Activated CD4-positive, alpha-beta T cell treated with anti-CD3 and anti-CD28 coated beads, Interleukin-10, Interleukin-2, amounts not matched to agents 100 ng/mL and 50 ng/mL, durations not matched to agents 16 hours and 8 hours (primary cell): ENCODE data around the gene HESX1.

ENCODE experiments used
- DNase-seq: peaks from one replicate; pipeline ENCODE4 v3.0.0-alpha.2; 2020

The HESX1 gene

DNA sequence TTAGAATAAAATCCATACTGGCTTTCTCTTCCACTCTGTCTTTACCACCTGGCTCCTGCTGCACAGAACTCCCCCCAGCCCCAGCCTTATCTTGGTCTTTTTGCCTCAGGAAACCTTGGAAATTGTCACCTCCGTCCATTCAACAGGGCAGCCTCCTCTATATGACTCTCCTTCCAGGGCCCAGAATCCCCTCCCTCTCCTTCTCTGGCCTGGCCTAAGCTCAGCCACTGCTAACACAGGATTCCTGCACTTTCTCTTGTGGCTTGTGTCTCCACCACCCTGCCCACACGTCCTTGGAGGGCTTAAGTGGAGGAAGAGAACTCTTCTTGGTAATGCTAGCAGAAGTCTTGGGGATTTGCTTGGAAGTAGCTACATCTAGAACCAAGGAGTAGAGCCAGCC, 33.1 kb downstream of the HESX1 start:
- DNase-seq: no peak

GRCh38 chr3:57165641-57166040, 34.1 kb downstream of the HESX1 start:
- no peak for DNase-seq

- DNase-seq: peak; percentile 71
Observed at GRCh38 chr3:57164657-57165573, 34.9 kb downstream of the HESX1 start, which contains the start of gene IL17RD. TSS of gene IL17RD (minus strand) at chr3:57165353. CDS start at chr3:57165286, 67 bp downstream.

- no peak for DNase-seq
Observed at GRCh38 chr3:57164217-57164656, 35.5 kb downstream of the HESX1 start.

GRCh38 chr3:57163751-57164150, 36.0 kb downstream of the HESX1 start:
- no peak for DNase-seq

DNA sequence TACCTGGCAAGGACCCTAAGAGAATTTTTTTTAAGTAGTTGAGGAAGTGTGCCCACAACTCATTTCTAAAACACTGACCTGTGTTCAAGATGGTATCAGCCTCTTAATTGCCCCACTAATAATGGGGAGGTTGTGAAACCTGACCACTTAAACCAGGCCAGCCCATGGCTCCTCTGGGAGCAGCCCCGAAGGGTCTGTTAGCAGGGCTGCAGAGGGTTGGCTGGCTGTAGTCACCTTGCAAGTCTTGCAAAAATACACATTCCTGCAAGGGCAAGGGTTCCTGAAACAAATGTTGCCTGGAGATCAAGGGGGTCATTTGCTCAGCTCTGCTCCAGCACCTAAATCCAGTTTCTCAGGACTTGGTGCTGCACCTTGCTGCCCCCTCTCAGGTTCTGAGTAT, 37.9 kb downstream of the HESX1 start:
- DNase-seq: no peak

DNA sequence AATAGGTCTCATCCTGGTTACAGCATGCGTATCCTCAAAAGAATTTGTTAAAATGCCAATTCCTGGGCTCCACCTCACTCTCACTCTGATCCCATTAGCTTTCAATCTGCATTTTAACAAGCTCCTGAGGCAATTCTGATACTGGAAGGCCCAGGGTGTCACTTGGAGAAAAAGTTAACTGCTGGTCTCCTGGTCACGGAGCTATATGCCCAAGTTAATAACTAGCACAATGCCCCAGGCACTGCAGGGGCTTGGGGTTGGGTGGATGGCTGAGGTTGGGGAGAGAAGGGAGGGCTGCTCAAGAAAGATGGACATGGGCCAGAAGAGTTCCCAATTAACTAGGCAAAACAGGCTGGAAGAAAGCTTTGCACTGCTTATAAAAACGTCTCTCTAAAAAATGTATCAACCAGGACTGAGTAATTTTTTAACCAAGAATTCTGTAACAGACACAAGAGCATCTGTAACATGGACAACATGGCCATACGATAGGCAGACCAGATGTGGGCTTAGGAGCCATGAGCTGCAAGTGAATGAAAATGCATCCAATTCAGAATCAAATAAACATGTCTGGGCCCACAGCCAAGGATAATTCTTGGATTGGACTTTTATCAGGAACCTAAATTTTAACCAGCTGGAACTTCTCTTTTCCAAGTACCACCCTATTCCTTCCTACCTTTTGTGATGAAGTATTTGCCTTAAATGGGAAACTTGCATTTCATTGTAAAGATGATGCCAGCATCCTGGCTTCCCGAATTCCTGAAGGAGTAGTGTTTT, 38.8 kb downstream of the HESX1 start:
- DNase-seq: no peak

- no peak for DNase-seq
Observed at GRCh38 chr3:57160076-57160764, 39.6 kb downstream of the HESX1 start.

DNA sequence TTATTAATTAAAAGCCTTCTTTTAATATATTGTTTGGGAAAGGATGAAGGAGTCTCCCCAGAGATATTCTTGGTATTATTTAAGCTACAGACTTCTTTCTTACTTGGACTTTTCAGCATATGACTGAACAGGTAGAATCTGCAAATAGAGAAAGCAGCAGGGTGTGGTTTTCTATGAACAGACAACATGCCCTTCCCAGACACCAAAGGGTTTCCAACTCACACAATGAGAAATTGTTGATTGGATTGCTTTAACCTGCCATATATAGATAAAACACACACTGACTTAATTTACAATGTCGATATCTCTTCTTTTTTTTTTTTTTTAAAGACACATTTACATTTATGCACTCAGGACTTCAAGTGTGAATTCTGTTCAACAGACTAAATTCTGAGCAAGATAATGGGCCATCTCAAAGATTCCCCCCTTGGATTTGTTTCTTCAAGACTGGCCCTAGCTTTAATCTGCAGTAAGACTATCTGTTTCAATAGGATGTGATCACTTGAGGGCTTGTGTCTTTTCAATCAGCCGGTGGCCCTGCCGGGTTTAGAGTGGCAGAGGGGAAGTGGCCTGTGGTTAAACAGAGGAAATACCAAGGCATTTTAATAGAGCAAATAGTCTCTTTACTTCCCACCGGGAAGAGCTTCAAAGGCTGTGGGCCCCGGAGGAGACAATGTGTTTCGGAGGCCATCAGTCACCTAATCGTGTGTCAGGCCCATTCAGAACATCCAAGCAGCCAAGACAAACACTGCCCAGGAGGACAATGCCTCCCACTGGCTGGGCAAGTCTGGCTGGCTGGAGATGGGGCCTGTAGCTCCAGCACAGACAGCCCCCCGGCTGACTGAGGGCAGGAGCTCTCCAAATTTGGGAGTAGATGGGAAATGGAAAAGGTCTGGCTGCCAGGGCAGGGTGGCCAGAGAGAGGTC, 40.7 kb downstream of the HESX1 start:
- DNase-seq: peak; percentile 26

- no peak for DNase-seq
Observed at GRCh38 chr3:57158325-57158724, 41.5 kb downstream of the HESX1 start.

DNA sequence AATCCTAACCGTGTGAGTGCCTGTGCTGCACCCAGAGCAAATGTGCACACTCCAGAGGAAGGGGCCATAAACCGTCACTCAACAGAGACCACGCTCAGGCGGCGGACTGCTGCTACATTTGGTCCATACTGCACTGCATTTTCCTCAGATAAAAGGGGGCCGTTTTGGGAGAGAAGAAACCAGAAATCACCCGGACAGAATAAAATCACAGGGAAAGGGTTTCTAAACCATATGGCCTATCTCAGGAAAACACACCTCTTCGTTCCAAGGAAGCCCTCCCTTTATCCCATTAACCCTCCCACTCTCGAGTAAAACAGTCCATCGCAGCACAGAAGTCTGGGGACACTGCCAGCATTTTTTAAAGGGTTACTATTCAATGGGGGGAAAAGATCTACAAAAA, 42.2 kb downstream of the HESX1 start:
- no peak for DNase-seq

GRCh38 chr3:57155310-57155643, 44.5 kb downstream of the HESX1 start:
- DNase-seq: no peak

DNA sequence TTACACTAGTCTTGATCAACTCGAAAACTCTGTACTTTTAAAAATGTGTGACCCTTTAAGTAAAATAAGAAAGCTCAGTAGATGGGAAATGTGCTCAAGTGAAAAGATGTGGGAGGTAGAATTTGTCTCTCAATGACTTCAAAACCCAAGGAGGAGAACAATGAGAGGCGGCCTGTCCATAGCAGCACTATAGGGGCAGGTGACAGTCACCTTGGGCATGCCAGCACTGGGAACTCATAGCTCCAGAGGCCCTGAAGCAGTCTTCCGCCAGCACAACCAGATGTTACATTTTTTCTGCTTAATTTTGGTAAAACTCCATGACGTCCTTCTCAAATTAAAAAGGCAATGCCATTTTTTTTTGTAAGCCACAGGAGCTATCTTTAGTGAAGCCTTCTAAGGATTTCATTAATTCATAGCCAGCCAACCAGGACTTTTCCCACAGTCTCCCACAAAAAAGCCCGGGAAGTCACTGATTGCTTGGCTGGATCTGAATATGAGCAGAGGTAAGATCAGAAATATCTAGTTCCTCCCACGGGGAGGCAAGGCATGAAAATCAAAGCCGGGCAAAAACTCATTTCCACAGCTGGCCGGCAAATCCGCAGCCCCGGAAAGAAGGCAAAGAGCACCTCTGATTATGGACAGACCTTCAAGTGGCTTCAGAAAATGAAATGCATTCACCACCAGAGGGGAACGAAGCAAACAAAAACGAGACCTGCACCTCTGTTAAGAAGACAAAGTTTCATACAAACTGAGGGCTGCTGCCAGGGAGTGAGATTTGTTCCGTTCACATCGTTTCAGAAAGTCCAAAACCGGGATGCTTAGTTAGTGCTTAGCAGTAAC, 45.1 kb downstream of the HESX1 start:
- DNase-seq: no peak

DNA sequence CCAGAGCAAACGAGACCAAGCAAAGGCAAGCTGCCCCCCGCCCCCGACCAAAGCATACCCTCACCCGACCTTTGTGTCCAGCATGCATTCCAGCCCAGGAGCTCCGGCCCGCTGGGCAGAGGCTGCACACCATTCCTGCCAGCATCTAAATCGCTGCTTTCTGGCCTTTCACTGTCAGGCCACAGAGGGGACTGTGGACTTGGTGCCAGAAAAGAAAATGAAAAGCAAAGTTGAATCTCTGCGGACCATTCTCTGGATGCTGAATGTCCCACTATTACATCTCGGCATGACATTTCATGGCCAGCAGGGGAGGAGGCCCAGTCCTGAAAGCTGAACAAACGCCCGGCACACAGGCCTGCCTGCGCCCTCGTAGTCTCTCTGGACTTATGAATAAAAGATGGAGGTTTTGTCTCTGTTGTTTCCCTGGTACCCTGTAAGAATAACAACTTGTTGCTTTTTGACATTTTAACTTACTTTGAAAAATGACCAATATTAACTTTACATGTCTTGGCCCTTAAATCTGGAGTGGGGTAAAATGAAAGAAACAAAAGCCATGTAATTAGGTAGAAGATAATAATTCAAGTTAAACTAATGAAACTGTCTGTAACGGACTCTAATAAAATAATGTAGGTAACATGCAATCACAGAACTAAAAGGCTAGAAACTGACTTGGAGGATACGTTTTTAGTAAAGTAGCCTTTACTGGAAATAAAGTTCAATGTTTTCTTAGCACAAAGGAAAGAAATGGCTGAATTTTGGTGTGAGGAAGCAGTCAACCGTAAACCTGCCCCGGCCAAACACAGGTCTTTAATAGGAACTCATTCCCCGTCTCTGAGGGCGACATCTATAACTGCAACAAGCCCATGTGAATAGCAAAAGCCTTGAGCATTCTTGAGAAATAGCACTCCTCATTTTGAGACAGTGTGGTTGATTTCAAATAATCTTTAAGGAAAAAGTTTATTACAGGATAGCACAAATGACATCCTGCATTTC, 47.3 kb downstream of the HESX1 start:
- DNase-seq: no peak

GRCh38 chr3:57151749-57152148, 48.0 kb downstream of the HESX1 start:
- no peak for DNase-seq

DNA sequence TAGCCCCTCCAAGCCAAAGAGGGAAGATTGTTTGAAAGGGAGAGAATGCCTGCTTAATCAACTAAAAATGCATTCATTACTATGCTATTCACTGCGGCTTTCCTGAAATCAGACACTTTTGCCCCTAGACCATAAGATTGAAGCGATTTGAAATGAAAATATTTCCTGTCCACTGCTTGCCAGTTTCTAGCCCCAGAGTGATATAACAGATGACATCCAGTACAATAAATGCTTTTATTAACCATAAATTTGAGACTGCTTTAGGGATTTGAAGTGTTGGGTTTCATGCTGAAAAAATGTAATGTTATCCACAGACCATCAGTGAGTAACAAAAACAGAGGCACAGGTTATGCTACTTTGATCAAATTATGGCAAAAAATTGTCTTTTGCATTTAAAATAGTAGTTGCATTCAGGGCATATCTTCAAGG, 48.7 kb downstream of the HESX1 start:
- no peak for DNase-seq

GRCh38 chr3:57150113-57150581, 49.6 kb downstream of the HESX1 start:
- no peak for DNase-seq
